Retinal pigment epithelial cell (primary cell): Measurements from ENCODE around the gene TBC1D5.

Experiments used
- DNase-seq: peaks from one replicate; pipeline ENCODE4 v3.0.0-alpha.2; 2010; ENCODE audit warnings: low read depth
- H3K4me3 ChIP-seq: 2 replicates; pipeline ENCODE4 v1.5.1; 2011; ENCODE audit warnings: mild to moderate bottlenecking, low read length, control low read depth, moderate library complexity
- CTCF ChIP-seq: conservative IDR thresholded peaks from 2 replicates; pipeline ENCODE4 v1.5.1; 2011; ENCODE audit warnings: low read depth, low read length, control low read depth, inconsistent platforms

Gene TBC1D5

GRCh38 chr3:17143893-17144664 lies 598.4 kb downstream of the TBC1D5 start:
- no peak for TF ChIP-seq CTCF
- no peak overlapping the region for H3K4me3 ChIP-seq
- DNase-seq = no peak

GRCh38 chr3:17142516-17142915 lies 599.9 kb downstream of the TBC1D5 start:
- no peak for DNase-seq
- no peak for TF ChIP-seq CTCF
- no peak overlapping the region for H3K4me3 ChIP-seq

GRCh38 chr3:17141699-17142098 lies 600.7 kb downstream of the TBC1D5 start:
- no peak for TF ChIP-seq CTCF

GRCh38 chr3:17140670-17141505 lies 601.5 kb downstream of the TBC1D5 start:
- no peak for DNase-seq
- no peak overlapping the region for H3K4me3 ChIP-seq
- TF ChIP-seq CTCF = no peak

More at GRCh38 chr3:17141699-17142098, 600.7 kb downstream of the TBC1D5 start:
- no peak overlapping the region for H3K4me3 ChIP-seq
- no peak for DNase-seq

- H3K4me3 ChIP-seq = no peak overlapping the region
- DNase-seq = no peak
- no peak for TF ChIP-seq CTCF
Observed at GRCh38 chr3:17138246-17139039, 604.0 kb downstream of the TBC1D5 start.

- DNase-seq = no peak
- no peak overlapping the region for H3K4me3 ChIP-seq
- no peak for TF ChIP-seq CTCF
Observed at GRCh38 chr3:17137321-17137826, 605.1 kb downstream of the TBC1D5 start.
